Stimulated activated CD8-positive, alpha-beta memory T cell treated with anti-CD3 and anti-CD28 coated beads, Interleukin-7, amount 100 ng/mL, for 24 hours (primary cell): Measurements from ENCODE around the gene CARNS1.

ENCODE experiments used
- DNase-seq: peaks from one replicate; pipeline ENCODE4 v3.0.0-alpha.2; 2020; ENCODE audit warnings: low read depth

The CARNS1 gene

DNA sequence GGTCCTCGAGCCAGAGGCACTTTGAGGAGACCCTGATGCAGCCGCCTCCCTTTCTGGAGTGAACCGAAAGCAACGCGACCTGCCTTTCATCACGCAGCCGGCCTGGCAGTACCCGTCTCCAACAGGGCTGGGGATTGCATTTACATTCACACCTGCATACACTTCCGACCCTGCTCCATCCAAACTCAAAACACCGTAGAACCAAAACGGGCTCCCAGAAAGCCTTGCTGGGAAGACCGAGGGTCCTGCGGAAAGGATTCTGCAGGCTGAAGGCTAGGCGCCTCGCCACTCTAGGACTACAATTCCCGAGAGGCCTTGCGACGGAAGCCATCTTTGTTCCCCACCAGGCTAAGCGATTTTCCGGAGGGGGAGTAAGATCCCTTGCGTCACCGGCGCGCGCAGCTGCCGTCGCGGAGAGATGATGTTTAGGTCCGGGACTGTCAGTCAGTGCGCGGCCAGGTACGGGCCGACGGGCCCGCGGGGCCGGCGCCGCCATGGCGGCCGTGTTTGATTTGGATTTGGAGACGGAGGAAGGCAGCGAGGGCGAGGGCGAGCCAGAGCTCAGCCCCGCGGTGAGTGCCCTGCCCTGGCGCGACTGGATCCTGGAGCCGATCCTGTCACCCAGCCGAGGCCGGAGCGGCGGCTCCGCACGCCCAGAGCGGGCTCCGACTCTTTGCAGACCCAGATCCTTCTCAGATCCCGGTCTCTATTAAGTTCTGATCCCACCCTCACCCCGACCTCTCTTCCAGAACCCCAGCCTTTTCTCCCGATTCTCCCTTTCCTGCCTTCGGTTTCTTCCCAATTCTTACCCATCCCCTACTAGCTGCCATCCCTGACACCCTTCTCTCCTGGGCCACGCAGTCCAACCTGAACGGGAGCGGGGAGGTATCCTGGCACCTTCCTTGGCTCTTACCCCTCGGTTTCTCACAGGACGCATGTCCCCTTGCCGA, 12.8 kb downstream of the CARNS1 start, which contains the start of gene RPS6KB2:
Gene RPS6KB2 (plus strand): TSS at position 443 of the 950 bp plus-strand sequence. CDS start 52 bp downstream, at position 495.
- DNase-seq: peak; percentile 100

- DNase-seq: no peak
Observed at GRCh38 chr11:67429038-67429668, 13.7 kb downstream of the CARNS1 start.

DNA sequence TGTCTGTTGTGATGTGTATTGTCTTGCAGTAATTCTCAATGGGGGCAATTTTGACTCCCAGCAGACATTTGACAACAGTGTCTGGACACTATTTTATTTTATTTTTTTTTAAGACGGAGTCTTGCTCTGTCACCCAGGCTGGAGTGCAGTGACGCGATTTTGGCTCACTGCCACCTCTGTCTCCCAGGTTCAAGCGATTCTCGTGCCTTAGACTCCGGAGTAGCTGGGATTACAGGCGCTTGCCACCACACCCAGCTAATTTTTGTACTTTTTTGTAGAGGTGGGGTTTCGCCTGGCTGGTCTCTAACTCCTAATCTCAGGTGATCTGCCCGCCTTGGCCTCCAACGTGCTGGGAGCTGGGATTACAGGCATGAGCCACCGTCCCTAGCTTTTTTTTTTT, 14.2 kb downstream of the CARNS1 start:
- DNase-seq: no peak

DNA sequence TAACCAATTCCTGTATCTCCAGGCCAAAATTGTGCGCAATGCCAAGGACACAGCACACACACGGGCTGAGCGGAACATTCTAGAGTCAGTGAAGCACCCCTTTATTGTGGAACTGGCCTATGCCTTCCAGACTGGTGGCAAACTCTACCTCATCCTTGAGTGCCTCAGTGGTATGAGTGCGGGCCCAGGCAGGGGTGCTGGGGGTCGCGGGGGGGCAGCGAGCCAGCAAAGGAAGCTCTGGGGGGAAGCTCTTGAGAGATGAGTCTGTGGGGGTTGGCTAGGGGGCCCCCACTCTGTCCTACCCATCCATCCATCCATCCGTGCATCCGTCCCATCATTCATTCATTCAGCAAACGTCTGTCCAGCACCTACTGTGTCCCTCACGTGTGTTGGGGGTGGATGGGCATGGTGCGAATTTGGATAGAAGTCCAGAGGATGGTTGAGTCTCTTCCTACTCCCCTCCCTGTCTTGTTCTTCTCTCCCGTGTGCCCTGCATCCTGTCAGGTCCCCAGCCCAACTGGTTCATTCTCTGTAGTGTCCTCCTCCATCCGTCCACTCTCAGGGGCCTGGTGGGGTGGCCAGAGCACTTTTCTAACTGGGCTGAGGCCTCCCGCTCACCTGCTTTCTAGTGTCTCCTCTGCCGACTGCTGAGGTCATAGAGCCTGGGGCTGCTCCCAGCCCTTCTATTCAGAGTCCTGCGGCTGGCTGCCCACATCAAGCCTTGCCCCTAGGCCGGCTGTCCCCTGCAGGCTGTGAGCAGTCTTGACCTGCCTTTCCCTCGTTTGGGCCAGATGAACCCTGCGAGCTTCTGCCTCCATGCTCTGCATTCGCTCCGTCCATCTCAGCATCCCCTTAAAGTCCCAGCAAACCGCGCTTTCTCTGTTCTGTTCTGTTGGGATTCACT, 16.1 kb downstream of the CARNS1 start:
- no peak for DNase-seq

GRCh38 chr11:67432655-67433349, 17.3 kb downstream of the CARNS1 start:
- no peak for DNase-seq

DNA sequence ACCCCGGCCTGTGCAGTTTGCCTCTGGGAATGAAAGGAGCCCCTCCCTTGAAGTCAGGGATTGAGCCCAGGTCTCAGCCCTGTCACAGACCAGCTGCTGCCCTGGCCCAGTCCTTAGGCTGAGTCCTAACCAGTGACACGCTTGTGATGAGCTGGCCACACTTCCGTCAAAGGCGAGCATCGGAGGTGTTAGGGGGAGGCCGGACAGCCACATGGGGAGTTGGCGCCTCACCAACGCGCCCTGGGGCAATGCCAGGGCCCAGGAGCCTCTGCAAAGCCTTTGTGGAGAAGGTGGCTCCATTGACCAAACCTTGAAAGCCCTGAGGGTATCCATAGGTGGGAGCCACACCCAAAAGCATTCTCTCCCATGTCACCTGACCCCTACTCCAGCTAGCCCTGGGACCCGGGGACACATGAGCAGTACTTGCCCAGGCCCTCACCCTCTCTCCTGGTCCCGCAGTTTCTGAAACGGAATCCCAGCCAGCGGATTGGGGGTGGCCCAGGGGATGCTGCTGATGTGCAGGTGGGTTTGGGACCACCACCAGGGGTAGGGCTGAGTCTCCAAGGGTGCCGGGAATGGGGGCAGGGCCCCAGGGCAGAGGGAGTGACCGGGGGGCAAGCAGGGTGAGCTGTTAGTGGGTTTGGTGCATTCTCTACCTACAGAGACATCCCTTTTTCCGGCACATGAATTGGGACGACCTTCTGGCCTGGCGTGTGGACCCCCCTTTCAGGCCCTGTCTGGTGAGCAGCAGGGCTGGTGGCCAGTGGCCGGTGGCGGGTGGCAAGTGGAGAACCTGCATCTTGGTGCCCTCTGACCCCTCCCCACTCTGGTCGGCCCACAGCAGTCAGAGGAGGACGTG, 18.3 kb downstream of the CARNS1 start:
- no peak for DNase-seq

- no peak for DNase-seq
Observed at GRCh38 chr11:67434395-67434881, 19.0 kb downstream of the CARNS1 start.

DNA sequence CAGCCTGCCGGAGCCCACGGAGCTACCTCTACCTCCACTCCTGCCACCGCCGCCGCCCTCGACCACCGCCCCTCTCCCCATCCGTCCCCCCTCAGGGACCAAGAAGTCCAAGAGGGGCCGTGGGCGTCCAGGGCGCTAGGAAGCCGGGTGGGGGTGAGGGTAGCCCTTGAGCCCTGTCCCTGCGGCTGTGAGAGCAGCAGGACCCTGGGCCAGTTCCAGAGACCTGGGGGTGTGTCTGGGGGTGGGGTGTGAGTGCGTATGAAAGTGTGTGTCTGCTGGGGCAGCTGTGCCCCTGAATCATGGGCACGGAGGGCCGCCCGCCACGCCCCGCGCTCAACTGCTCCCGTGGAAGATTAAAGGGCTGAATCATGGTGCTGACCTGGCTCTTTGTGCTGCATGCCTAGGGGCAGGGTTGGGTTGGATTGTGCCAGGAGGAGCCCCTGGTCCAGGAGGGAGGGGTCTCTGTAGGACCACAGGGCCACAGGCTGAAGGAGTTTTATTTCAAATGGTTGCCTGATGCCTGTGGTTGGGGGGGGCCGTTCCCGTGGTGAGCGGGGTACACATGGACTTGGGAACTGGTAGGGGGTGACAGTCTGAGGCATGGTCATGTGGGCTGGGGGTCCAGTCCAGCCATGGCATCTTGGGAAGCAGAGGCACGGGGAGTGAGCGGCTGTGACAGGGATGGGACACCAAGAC, 19.7 kb downstream of the CARNS1 start:
- no peak for DNase-seq

DNA sequence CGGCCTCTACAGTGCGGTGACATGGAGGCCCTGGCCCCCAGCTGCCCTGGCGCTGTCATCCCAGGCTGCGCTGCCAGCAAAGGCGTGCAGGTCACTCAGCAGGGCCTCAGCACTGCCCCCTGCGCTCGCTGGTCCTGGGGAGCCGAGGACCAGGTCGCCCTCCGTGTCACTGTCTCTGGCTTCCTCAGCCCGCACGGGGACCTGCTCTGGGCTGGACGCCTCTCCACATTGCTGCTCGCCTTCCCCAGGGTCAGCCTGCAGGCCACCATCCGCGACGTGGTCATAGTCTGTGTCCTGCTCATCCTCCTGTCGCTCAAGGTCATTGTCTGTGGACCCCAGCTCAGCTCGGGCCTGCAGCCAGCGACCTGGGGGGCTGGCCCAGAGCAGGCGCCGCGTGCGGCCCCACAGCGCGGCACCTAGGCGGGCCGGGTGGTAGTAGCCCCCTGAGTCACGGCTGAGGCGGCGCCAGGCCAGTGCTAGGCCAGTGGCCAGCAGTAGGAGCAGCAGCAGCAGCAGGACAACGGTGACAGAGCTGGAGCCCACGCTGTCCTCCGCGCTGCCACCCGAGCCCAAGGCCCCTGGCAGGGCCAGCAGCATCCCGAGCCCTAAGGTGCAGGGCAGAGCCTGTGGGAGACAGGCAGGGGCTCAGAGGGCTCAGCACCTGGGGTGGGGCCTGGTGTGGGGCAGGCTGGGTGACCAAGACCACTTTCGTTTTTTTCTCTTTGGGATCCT, 20.4 kb downstream of the CARNS1 start:
- no peak for DNase-seq

- DNase-seq: peak; percentile 57
Observed at GRCh38 chr11:67436459-67437081, 21.1 kb downstream of the CARNS1 start.

DNA sequence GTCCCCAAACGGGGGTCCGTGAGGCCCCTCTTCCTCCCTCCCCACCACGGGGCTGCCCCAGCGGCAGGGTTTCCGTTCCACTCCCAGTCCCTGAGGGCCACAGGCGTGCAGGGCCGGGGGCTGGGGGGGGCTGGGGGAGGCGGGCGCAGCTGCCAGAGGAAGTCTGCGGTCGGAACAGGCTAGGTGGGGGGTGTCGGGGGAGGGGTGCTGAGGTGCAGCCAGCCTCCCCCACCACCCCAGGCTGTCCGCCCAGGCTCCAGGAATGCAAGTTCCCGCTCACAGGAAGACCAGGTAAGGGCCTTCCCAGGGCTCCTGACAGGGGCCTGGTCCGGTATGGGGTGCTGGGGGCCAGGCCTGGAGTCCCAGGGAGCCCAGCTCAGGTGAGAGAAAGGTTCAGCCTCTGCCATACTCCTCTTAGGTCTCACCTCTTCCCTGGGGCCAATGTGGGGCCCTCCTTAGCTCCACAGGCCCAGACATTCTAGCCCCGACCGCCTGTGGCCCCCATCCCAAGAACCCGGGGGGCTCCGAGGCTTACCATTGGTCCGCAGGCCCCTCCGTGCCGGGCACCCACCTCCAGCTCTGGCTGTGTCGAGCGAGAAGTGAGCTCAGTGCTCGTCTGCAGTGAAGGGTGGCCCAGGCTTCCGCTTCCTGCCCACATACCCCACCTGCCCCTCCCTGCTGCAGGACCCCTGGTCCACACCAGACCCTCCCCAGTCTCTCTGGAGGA, 21.8 kb downstream of the CARNS1 start, which contains the start of gene PTPRCAP:
Gene PTPRCAP (minus strand): TSS at position 601 of the 727 bp plus-strand sequence. CDS start 63 bp downstream, at position 538.
- peak; percentile 49 for DNase-seq

DNA sequence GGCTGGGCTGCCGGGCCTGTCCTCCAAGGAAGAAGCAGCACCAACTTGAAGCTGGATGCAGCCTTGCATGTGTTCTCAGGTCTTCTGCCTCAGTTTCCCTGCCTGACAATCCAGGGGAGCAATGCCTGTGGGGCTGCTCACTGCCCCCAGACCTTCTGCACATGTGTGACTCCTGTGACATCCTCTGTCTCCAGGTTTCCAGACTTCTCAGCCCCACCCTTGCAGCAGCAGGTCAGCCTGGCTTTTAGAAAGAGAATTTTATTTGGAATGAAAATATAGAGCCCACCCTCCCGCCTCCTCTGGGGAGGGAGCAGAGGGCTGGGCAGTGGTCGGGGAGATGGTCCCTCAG, 22.3 kb downstream of the CARNS1 start:
- no peak for DNase-seq

GRCh38 chr11:67438158-67438902, 22.9 kb downstream of the CARNS1 start:
- peak; percentile 56 for DNase-seq

DNA sequence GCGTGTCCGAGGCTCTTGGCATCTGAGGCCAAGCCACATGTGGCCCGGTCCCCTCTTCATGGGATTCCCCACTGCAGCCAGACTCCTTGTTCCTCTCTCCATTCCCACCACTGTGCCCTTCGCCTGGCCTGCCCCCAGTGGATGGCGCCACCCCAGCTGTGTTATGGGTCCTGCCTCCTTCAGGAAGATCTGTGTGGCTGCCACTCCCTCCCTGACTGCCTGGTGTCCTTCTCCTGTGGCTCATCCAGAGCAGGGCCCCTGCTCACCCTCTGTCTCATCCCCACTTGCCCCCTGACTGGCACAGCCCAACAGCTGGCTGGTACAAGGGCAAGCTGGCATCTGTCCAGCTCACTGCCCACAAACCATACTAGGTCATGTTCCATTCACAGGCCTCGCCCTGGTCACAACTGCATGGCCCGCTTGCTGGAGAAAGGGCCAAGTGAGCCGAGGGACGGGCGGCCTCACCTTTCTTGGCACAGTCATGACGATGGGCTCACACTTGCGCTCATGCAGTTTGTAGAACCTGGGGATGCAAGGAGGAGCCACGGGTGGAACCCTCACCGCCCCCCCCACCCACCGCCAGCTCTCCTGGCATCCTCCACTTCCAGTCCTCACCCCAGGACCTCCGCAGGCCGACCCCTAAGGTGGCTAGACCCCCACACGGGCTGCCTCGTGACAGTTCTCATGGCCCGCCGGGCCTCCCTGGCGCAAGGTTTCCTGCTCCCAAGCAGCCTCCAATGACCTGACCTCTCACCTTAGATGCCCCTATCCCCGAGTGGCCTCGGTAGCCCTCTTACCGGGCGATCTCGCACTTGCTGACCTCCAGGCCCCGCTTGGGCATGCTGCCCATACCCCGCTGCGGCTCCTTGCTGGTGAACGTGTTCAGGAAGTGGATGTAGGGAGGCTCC, 24.1 kb downstream of the CARNS1 start:
- no peak for DNase-seq

- DNase-seq: no peak
Observed at GRCh38 chr11:67440229-67441097, 25.0 kb downstream of the CARNS1 start.
